ENCODE results near the gene SMAGP.
"Not testable (repeated sequence)": the region's sequence is repeated elsewhere in the genome, so short reads cannot be mapped to it uniquely, and the experiment has no call there.

Gene SMAGP

DNA sequence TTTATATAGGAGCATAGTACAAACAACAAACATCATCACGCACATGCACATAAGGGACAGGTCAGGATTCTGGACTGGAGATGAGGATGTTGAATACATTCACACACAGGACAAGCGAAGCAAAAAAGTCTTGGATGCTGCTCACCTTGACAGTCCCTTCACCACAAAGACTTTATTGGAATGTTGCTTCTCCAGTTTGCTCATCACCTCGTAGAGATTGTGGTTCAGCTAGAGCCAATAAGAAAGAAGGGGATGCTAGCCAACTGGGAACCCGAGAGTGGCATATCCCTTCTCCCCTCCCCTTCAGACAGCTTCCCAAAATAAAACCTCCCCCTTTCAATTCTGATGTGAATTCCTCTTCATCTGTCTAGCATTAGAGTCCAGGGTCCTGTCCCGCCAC lies 25.4 kb upstream of the SMAGP start:
- no peak overlapping the region for H2AFZ ChIP-seq (ENCODE audit: low read length)
- no peaks in the 10 kb centered on the region for H3K9me2 ChIP-seq (ENCODE audit: low read depth, low read length)
- no peak overlapping the region for H3K4me2 ChIP-seq (ENCODE audit: low read length)
- H3K4me3 ChIP-seq (ENCODE audit: low read depth, low read length, poor library complexity, severe bottlenecking): no peak overlapping the region
- no peaks in the 10 kb centered on the region for H3K27me3 ChIP-seq (ENCODE audit: insufficient read depth, low read length)
- no peak overlapping the region for H3K9ac ChIP-seq (ENCODE audit: low read length)
- no peaks in the 10 kb centered on the region for H3K9me3 ChIP-seq (ENCODE audit: low read length)
- no peaks in the 10 kb centered on the region for H3K79me2 ChIP-seq (ENCODE audit: insufficient read depth, low read length)
- H3K36me3 ChIP-seq (ENCODE audit: insufficient read depth, low read length): no peaks in the 10 kb centered on the region
- no peaks in the 10 kb centered on the region for H4K20me1 ChIP-seq (ENCODE audit: insufficient read depth, low read length)
- peaks cover 8% of the 10 kb centered on the region for H3K4me1 ChIP-seq (ENCODE audit: insufficient read depth, low read length, severe bottlenecking)
- TF ChIP-seq CTCF (IDR thresholded peaks at IDR 0.05; ENCODE audit: low read length) (no peak), EZH2 (IDR thresholded peaks at IDR 0.05; ENCODE audit: borderline replicate concordance, low read length) (no peak)
- no peak overlapping the region for H3K27ac ChIP-seq (ENCODE audit: low read depth, low read length, poor library complexity, severe bottlenecking)
- no peaks in the 10 kb centered on the region for H3F3A ChIP-seq (ENCODE audit: insufficient read depth, low read length)

DNA sequence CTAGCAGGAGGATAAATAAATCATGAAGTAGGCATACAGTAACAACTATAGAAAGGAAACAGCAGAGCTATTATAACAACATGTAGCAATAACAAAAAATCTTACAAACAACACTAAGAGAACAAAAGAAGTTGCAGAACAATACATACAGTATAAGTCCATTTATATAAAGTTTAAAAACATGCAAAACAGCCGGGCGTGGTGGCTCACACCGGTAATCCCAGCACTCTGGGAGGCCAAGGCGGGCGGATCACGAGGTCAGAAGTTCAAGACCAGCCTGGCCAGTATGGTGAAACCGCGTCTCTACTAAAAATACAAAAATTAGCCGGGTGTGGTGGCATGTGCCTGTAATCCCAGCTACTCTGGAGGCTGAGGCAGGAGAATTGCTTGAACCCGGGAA lies 23.9 kb upstream of the SMAGP start:
- not testable (repeated sequence) for H3K36me3 ChIP-seq (ENCODE audit: insufficient read depth, low read length); H3K79me2 ChIP-seq (ENCODE audit: insufficient read depth, low read length); H3K27ac ChIP-seq (ENCODE audit: low read depth, low read length, poor library complexity, severe bottlenecking); H3K9ac ChIP-seq (ENCODE audit: low read length); H3K27me3 ChIP-seq (ENCODE audit: insufficient read depth, low read length); H2AFZ ChIP-seq (ENCODE audit: low read length); H3K4me2 ChIP-seq (ENCODE audit: low read length); H3K9me2 ChIP-seq (ENCODE audit: low read depth, low read length); H3K4me3 ChIP-seq (ENCODE audit: low read depth, low read length, poor library complexity, severe bottlenecking); H3F3A ChIP-seq (ENCODE audit: insufficient read depth, low read length); H4K20me1 ChIP-seq (ENCODE audit: insufficient read depth, low read length); H3K4me1 ChIP-seq (ENCODE audit: insufficient read depth, low read length, severe bottlenecking); H3K9me3 ChIP-seq (ENCODE audit: low read length)

DNA sequence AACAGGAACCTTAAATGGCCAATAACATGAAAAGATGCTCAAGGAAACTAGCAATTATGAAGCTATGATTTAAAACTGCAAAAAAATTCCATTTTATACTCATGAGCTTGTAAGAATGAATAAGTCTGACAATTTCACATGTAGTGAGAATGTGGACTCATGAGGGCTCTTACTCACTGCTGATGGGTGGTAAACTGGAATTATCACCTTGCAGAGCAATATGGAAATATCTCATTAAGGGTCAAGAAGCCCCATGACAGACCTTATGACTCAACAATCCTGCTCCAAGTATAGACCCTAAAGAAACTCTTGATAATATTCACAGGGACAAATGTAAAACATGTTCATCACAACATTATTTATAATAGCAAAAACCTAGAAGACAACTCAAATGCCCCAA lies 23.5 kb upstream of the SMAGP start:
- Histone ChIP-seq H3K4me1 (ENCODE audit: insufficient read depth, low read length, severe bottlenecking) (peaks cover 8% of the 10 kb centered on the region), H2AFZ (ENCODE audit: low read length) (no peak overlapping the region), H3K4me2 (ENCODE audit: low read length) (no peak overlapping the region), H3K9me2 (ENCODE audit: low read depth, low read length) (no peaks in the 10 kb centered on the region), H3K9ac (ENCODE audit: low read length) (no peak overlapping the region), H3K27me3 (ENCODE audit: insufficient read depth, low read length) (no peaks in the 10 kb centered on the region), H4K20me1 (ENCODE audit: insufficient read depth, low read length) (no peaks in the 10 kb centered on the region), H3K9me3 (ENCODE audit: low read length) (no peaks in the 10 kb centered on the region), H3F3A (ENCODE audit: insufficient read depth, low read length) (no peaks in the 10 kb centered on the region), H3K27ac (ENCODE audit: low read depth, low read length, poor library complexity, severe bottlenecking) (no peak overlapping the region), H3K4me3 (ENCODE audit: low read depth, low read length, poor library complexity, severe bottlenecking) (no peak overlapping the region), H3K79me2 (ENCODE audit: insufficient read depth, low read length) (no peaks in the 10 kb centered on the region), H3K36me3 (ENCODE audit: insufficient read depth, low read length) (no peaks in the 10 kb centered on the region)
- TF ChIP-seq EZH2 (IDR thresholded peaks at IDR 0.05; ENCODE audit: borderline replicate concordance, low read length) (no peak), CTCF (IDR thresholded peaks at IDR 0.05; ENCODE audit: low read length) (no peak)

GRCh38 chr12:51291603-51292513 lies 21.6 kb upstream of the SMAGP start:
- H3K36me3 ChIP-seq (ENCODE audit: insufficient read depth, low read length); H3K4me3 ChIP-seq (ENCODE audit: low read depth, low read length, poor library complexity, severe bottlenecking); H3K9me2 ChIP-seq (ENCODE audit: low read depth, low read length); H4K20me1 ChIP-seq (ENCODE audit: insufficient read depth, low read length); H3F3A ChIP-seq (ENCODE audit: insufficient read depth, low read length); H3K79me2 ChIP-seq (ENCODE audit: insufficient read depth, low read length); H3K9me3 ChIP-seq (ENCODE audit: low read length); H3K9ac ChIP-seq (ENCODE audit: low read length); H2AFZ ChIP-seq (ENCODE audit: low read length); H3K4me1 ChIP-seq (ENCODE audit: insufficient read depth, low read length, severe bottlenecking); H3K27me3 ChIP-seq (ENCODE audit: insufficient read depth, low read length); H3K27ac ChIP-seq (ENCODE audit: low read depth, low read length, poor library complexity, severe bottlenecking): not testable (repeated sequence)
- TF ChIP-seq CTCF (IDR thresholded peaks at IDR 0.05; ENCODE audit: low read length): peak; percentile 32; the same call in 1 of the 2 replicates
- H3K4me2 ChIP-seq (ENCODE audit: low read length): peak overlapping the region; percentile 41; the same call in 1 of the 2 replicates

Measured in OCI-LY1 (cell line).